Astrocyte (in vitro differentiated cells and primary cell): Measurements from ENCODE around the gene CD53. TPM values are rescaled to one million over a fixed set of nuclear protein-coding genes. Genes with fewer than 3 reads are reported as not detected.
"Not testable (repeated sequence)": the region's sequence is repeated elsewhere in the genome, so short reads cannot be mapped to it uniquely, and the experiment has no call there.

Experiments used
- DNase-seq: peaks from one replicate; pipeline ENCODE4 v3.0.0-alpha.2; 2010; ENCODE audit warnings: low read depth
- FAIRE-seq: peaks from 2 replicates; lab custom pipeline; 2011; peaks lifted over from hg19 to GRCh38; lab: Jason Lieb, UNC
- H2AFZ ChIP-seq: 2 replicates; pipeline ENCODE4 v1.6.0; 2012; ENCODE audit warnings: low read depth, low read length, inconsistent platforms
- H3K27ac ChIP-seq: 2 replicates; pipeline ENCODE4 v1.5.1; 2011; ENCODE audit warnings: low read depth, low read length, inconsistent platforms
- H3K27me3 ChIP-seq: 2 replicates; pipeline ENCODE4 v1.6.0; 2011; ENCODE audit warnings: low read length, inconsistent platforms; ENCODE audit not compliant: insufficient read depth
- H3K36me3 ChIP-seq: 2 replicates; pipeline ENCODE4 v1.5.1; 2011; ENCODE audit warnings: low read length, inconsistent platforms; ENCODE audit not compliant: insufficient read depth
- H3K4me1 ChIP-seq: 2 replicates; pipeline ENCODE4 v1.5.1; 2011; ENCODE audit warnings: low read length, inconsistent platforms; ENCODE audit not compliant: insufficient read depth
- H3K4me2 ChIP-seq: 2 replicates; pipeline ENCODE4 v1.6.0; 2012; ENCODE audit warnings: low read length, inconsistent platforms
- H3K4me3 ChIP-seq: 2 replicates; pipeline ENCODE4 v1.5.1; 2011; ENCODE audit warnings: low read depth, mild to moderate bottlenecking, low read length, inconsistent platforms; ENCODE audit not compliant: insufficient read depth
- H3K79me2 ChIP-seq: 2 replicates; pipeline ENCODE4 v1.6.0; 2012; ENCODE audit warnings: mild to moderate bottlenecking, low read length, inconsistent platforms; ENCODE audit not compliant: insufficient read depth
- H3K9ac ChIP-seq: 2 replicates; pipeline ENCODE4 v1.6.0; 2012; ENCODE audit warnings: mild to moderate bottlenecking, low read length, inconsistent platforms
- H3K9me3 ChIP-seq: 2 replicates; pipeline ENCODE4 v1.5.1; 2012; ENCODE audit warnings: low read depth, mild to moderate bottlenecking, low read length, inconsistent platforms; ENCODE audit not compliant: insufficient read depth
- H4K20me1 ChIP-seq: 2 replicates; pipeline ENCODE4 v1.6.0; 2012; ENCODE audit warnings: low read length, inconsistent platforms; ENCODE audit not compliant: insufficient read depth
- H3K27ac Mint-ChIP-seq: one replicate; pipeline ENCODE4 v1.8.0; 2021; ENCODE audit warnings: mild to moderate bottlenecking, mixed read lengths; ENCODE audit not compliant: unreplicated experiment
- H3K27me3 Mint-ChIP-seq: one replicate; pipeline ENCODE4 v1.8.0; 2021; ENCODE audit warnings: low read depth, mixed read lengths; ENCODE audit not compliant: unreplicated experiment
- H3K36me3 Mint-ChIP-seq: one replicate; pipeline ENCODE4 v1.8.0; 2021; ENCODE audit warnings: low read depth, mixed read lengths; ENCODE audit not compliant: unreplicated experiment
- H3K4me1 Mint-ChIP-seq: one replicate; pipeline ENCODE4 v1.8.0; 2021; ENCODE audit warnings: low read depth, mixed read lengths; ENCODE audit not compliant: unreplicated experiment
- H3K4me3 Mint-ChIP-seq: one replicate; pipeline ENCODE4 v1.8.0; 2021; ENCODE audit warnings: mild to moderate bottlenecking, moderate library complexity, mixed read lengths; ENCODE audit not compliant: unreplicated experiment
- H3K9me3 Mint-ChIP-seq: one replicate; pipeline ENCODE4 v1.8.0; 2021; ENCODE audit warnings: mild to moderate bottlenecking, mixed read lengths; ENCODE audit not compliant: unreplicated experiment
- CTCF ChIP-seq: IDR thresholded peaks from 2 replicates; pipeline ENCODE4 v1.5.1; 2011; ENCODE audit warnings: low read depth, mild to moderate bottlenecking, inconsistent platforms, low read length, moderate library complexity; ENCODE audit not compliant: insufficient read depth
- EZH2 ChIP-seq: IDR thresholded peaks from 2 replicates; pipeline ENCODE4 v1.6.1; 2012; ENCODE audit warnings: mild to moderate bottlenecking, low read length, inconsistent platforms; ENCODE audit not compliant: insufficient read depth
- total RNA-seq: library from RNA; stranded (reverse); gene quantifications from 2 replicates; pipeline ENCODE4 v1.2.1, GENCODE V29; 2021

CD53 gene
- total RNA-seq, 1 donor from 2014 or later, result not detected

- no peak overlapping the region for H3K9ac ChIP-seq
- Mint-ChIP-seq H3K4me3 (no peak overlapping the region), H3K36me3 (no peaks in the 10 kb centered on the region), H3K4me1 (no peaks in the 10 kb centered on the region), H3K27me3 (peaks cover 2% of the 10 kb centered on the region), H3K27ac (no peak overlapping the region), H3K9me3 (no peaks in the 10 kb centered on the region)
- H3K9me3 ChIP-seq, result no peaks in the 10 kb centered on the region
- H3K36me3 ChIP-seq, result no peaks in the 10 kb centered on the region
- DNase-seq, result no peak
- no peaks in the 10 kb centered on the region for H3K79me2 ChIP-seq
- FAIRE-seq, result no peak
- no peaks in the 10 kb centered on the region for H3K4me1 ChIP-seq
- no peak for TF ChIP-seq EZH2
- TF ChIP-seq CTCF, result peak; percentile 56
- H4K20me1 ChIP-seq, result no peaks in the 10 kb centered on the region
- H3K4me2 ChIP-seq, result no peak overlapping the region
- H3K27me3 ChIP-seq, result no peaks in the 10 kb centered on the region
- H3K27ac ChIP-seq, result no peak overlapping the region
- H2AFZ ChIP-seq, result no peak overlapping the region
- H3K4me3 ChIP-seq, result no peak overlapping the region
Observed at GRCh38 chr1:110829955-110830553, 42.9 kb upstream of the CD53 start.

- not testable (repeated sequence) for H3K4me1 Mint-ChIP-seq, H3K4me2 ChIP-seq, H3K27me3 ChIP-seq, H2AFZ ChIP-seq, H4K20me1 ChIP-seq, H3K36me3 Mint-ChIP-seq, FAIRE-seq, H3K27ac ChIP-seq, H3K36me3 ChIP-seq, H3K9ac ChIP-seq, H3K27me3 Mint-ChIP-seq, H3K9me3 ChIP-seq, H3K79me2 ChIP-seq, H3K4me1 ChIP-seq, H3K9me3 Mint-ChIP-seq, H3K27ac Mint-ChIP-seq, H3K4me3 ChIP-seq, H3K4me3 Mint-ChIP-seq, DNase-seq
Observed at GRCh38 chr1:110833779-110834178, 39.2 kb upstream of the CD53 start.

DNA sequence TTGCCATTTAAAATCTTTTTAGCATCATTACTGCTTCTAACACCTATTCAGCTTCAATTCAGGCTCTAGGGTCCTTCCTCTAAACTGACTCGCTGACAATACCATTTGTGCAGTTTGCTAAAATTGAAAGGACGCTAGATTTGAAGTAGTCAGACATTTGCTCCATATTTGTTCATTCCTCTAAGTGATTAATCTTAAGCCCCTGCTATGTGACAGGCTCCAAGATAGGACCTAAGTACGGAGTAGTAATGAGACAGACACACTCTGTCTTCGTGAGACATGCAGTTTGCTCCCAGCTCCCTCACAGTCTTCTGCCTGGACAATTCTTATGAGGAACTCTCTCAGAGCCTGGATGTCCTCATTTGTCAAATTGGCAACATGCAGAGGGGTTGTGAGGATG, 26.1 kb upstream of the CD53 start:
- H3K4me3 Mint-ChIP-seq, result no peak overlapping the region
- Histone ChIP-seq H3K9me3 (no peaks in the 10 kb centered on the region), H3K36me3 (no peaks in the 10 kb centered on the region), H3K9ac (no peak overlapping the region), H4K20me1 (no peaks in the 10 kb centered on the region), H2AFZ (no peak overlapping the region), H3K4me3 (no peak overlapping the region), H3K27me3 (no peaks in the 10 kb centered on the region), H3K4me2 (no peak overlapping the region), H3K4me1 (no peaks in the 10 kb centered on the region), H3K79me2 (no peaks in the 10 kb centered on the region), H3K27ac (no peak overlapping the region)
- no peak for TF ChIP-seq CTCF
- TF ChIP-seq EZH2, result no peak
- DNase-seq (no peak), FAIRE-seq (no peak)
- no peaks in the 10 kb centered on the region for H3K4me1 Mint-ChIP-seq
- H3K36me3 Mint-ChIP-seq, result no peaks in the 10 kb centered on the region
- no peak overlapping the region for H3K27ac Mint-ChIP-seq
- peaks cover 35% of the 10 kb centered on the region for H3K27me3 Mint-ChIP-seq
- H3K9me3 Mint-ChIP-seq, result no peaks in the 10 kb centered on the region
